AG09319 (cell line): ENCODE measurements around the gene GALNT16.
"Not testable (repeated sequence)": the region's sequence is repeated elsewhere in the genome, so short reads cannot be mapped to it uniquely, and the experiment has no call there.

Source experiments
- DNase-seq: peaks from one replicate; pipeline ENCODE4 v3.0.0-alpha.2; 2010; ENCODE audit warnings: low read depth; ENCODE audit errors: extremely low read depth
- CTCF ChIP-seq: IDR thresholded peaks from 2 replicates; pipeline ENCODE4 v1.5.1; 2011; ENCODE audit warnings: low read depth, mild to moderate bottlenecking, inconsistent platforms, low read length, moderate library complexity

Gene GALNT16

GRCh38 chr14:69259527-69260189 lies at the start of gene GALNT16:
GALNT16 (plus strand) TSS chr14:69260158; CDS start chr14:69260291, 133 bp downstream.
- no peak; the same call in 1 of the 2 replicates for TF ChIP-seq CTCF
- DNase-seq, result no peak

GRCh38 chr14:69214393-69214792 lies 45.6 kb upstream of the GALNT16 start:
- no peak for DNase-seq
- no peak for TF ChIP-seq CTCF

- DNase-seq, result not testable (repeated sequence)
Observed at GRCh38 chr14:69217663-69218062, 42.3 kb upstream of the GALNT16 start.

GRCh38 chr14:69224946-69225345 lies 35.0 kb upstream of the GALNT16 start:
- DNase-seq, result no peak
- TF ChIP-seq CTCF, result no peak

- DNase-seq, result no peak
- TF ChIP-seq CTCF, result no peak
Observed at GRCh38 chr14:69226178-69226577, 33.8 kb upstream of the GALNT16 start.

- DNase-seq, result no peak
Observed at GRCh38 chr14:69226736-69227135, 33.2 kb upstream of the GALNT16 start.

GRCh38 chr14:69231486-69231885 lies 28.5 kb upstream of the GALNT16 start:
- TF ChIP-seq CTCF, result no peak

More at GRCh38 chr14:69226736-69227135, 33.2 kb upstream of the GALNT16 start:
- TF ChIP-seq CTCF, result no peak

GRCh38 chr14:69232388-69232787 lies 27.6 kb upstream of the GALNT16 start:
- no peak for DNase-seq
- TF ChIP-seq CTCF, result no peak

More at GRCh38 chr14:69231486-69231885, 28.5 kb upstream of the GALNT16 start:
- no peak for DNase-seq
